Esophagus muscularis mucosa (tissue), 4 donors: ENCODE measurements around the gene GALNT1.

Source experiments
- CTCF ChIP-seq, 3 experiments: fragments of 200-600 bp in 2 of 3; fragments of 450-650 bp in 1 of 3; sonication (generic) in 2 of 3; IDR thresholded peaks; one replicate each; pipeline ENCODE4 v1.5.1; 2017 to 2019; ENCODE audit warnings: antibody characterized with exemption in 3 of 3, mild to moderate bottlenecking in 2 of 3, moderate library complexity in 1 of 3
- EP300 ChIP-seq: sonication (generic); formaldehyde crosslinking; IDR thresholded peaks from one replicate; pipeline ENCODE4 v1.6.1; 2017; ENCODE audit warnings: antibody characterized with exemption
- POLR2A ChIP-seq: fragments of 450-650 bp; IDR thresholded peaks from one replicate; pipeline ENCODE4 v1.6.1; 2017; ENCODE audit warnings: antibody characterized with exemption, moderate library complexity, mild to moderate bottlenecking, low read depth
- POLR2AphosphoS5 ChIP-seq, 2 donors: sonication (generic); formaldehyde crosslinking; IDR thresholded peaks; one replicate each; pipeline ENCODE4 v1.6.1; 2017; ENCODE audit warnings: antibody characterized with exemption in 2 of 2

GRCh38 chr18:35683021-35683420, 101.5 kb downstream of the GALNT1 start:
- TF ChIP-seq CTCF (IDR thresholded peaks at IDR 0.05), result no peak
- TF ChIP-seq EP300, result no peak
- no peak for TF ChIP-seq POLR2AphosphoS5 (IDR thresholded peaks at IDR 0.05)
- TF ChIP-seq POLR2A, result no peak
